KOPT-K1 (cell line): ENCODE data around the gene EYS.
"Not testable (repeated sequence)": the region's sequence is repeated elsewhere in the genome, so short reads cannot be mapped to it uniquely, and the experiment has no call there.

Experiments used
- H3K27ac ChIP-seq: fragments of 200-600 bp; sonication (generic); 2 replicates; pipeline ENCODE4 v1.5.1; 2016; ENCODE audit warnings: antibody characterized with exemption, mild to moderate bottlenecking, low read depth, low read length; ENCODE audit not compliant: poor library complexity, severe bottlenecking
- H3K36me3 ChIP-seq: fragments of 200-600 bp; sonication (generic); 2 replicates; pipeline ENCODE4 v1.5.1; 2017; ENCODE audit warnings: antibody characterized with exemption, mild to moderate bottlenecking, low read length, moderate library complexity; ENCODE audit not compliant: insufficient read depth
- H3K9me3 ChIP-seq: fragments of 200-600 bp; sonication (generic); 2 replicates; pipeline ENCODE4 v1.5.1; 2017; ENCODE audit warnings: antibody characterized with exemption, low read length, mild to moderate bottlenecking; ENCODE audit not compliant: insufficient read depth, poor library complexity, severe bottlenecking

EYS gene

DNA sequence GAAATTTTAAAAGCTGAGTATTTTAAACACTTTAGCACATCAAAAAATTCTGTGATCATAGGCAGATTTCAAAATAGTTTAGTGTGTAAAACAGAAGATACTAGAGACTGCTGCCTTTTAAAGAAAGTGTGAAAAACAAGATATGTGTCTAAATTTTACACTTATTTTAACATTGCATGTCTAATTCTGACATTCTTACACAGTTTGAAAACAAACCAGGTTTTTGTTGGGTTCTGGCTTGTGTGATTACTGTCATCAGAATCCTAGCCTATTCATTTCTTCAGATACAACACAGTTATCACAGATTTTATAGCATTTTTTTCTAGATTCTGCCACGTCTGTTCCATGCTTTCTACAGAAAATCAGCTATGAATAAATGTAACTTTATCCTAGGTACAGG lies 257.1 kb downstream of the EYS start:
- no peaks in the 10 kb centered on the region for H3K36me3 ChIP-seq
- H3K9me3 ChIP-seq = no peaks in the 10 kb centered on the region
- no peak overlapping the region for H3K27ac ChIP-seq

DNA sequence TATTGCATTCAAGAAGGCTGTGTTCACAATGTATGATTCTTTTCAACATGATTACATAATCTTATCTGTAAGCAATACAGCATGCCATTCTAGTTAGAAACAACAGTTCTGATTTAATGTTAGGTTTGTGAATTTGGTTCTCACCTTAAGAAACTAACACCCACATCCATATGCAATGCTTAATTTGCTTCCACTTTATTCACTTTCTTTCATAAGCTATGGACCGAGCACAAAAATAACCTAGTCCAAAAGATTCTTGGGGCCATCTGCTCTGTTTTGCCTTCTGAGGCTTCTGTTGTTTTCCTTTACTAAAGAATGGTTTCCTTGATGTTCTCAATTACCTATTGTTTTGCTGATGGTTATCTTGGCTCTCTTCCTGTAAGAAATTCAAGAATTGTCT lies 258.2 kb downstream of the EYS start:
- no peaks in the 10 kb centered on the region for H3K36me3 ChIP-seq
- no peak overlapping the region for H3K27ac ChIP-seq
- no peaks in the 10 kb centered on the region for H3K9me3 ChIP-seq

DNA sequence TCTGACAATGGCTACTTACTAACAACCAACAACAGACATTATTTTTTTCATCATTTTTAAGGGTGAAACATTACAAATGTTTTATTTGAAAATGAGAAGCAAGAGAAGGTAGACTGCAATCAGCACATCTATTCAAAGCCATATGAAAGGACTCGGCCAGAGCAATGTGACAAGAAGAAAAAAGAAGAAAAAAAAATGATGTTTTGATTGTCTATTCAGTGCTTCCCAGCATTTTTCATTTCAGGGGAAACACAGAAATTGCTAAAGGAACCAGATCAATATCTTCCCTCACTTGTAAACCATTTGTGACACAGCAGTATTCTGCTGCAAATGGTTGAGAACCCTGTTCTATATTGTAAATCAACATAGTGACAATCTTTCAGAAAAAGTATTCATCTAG lies 270.7 kb downstream of the EYS start:
- Histone ChIP-seq H3K27ac (no peak overlapping the region), H3K36me3 (no peaks in the 10 kb centered on the region), H3K9me3 (no peaks in the 10 kb centered on the region)

DNA sequence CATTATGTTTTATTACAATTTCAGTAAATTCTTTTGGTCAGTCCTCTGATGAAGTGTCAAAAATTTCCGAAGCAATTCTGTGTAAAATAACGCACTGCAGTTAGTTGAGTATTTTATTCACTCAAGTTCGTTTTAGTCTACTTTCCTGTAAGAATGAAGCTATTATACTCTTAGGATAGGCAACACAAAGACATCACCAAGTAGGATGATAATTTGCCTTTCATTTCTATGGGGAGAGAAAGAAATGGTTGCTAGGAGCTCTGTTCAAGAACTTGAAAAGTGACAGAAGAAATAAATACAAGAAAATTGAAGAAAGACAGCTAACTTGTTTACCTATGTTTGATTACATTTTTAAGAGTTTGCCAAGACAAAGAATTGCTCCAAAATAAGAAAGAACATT lies 290.4 kb downstream of the EYS start:
- Histone ChIP-seq H3K36me3 (no peaks in the 10 kb centered on the region), H3K27ac (no peak overlapping the region), H3K9me3 (no peaks in the 10 kb centered on the region)

DNA sequence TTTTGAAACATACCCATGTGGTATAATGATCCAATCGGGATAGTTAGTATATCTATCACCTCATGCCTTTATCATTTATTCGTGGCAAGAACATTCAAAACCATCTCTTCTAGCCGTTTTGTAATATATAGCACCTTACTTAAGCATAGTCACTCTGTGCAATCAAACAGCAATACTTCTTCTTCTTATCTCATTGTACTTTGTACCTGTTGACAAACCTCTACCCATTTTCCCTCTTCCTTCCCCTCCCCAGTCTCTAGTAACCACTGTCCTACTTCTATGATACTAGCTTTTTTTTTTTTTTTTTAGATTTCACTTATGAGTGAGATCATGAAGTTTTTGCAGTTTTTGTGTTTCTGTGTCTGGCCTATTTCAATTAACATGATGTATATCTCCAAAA lies 296.7 kb downstream of the EYS start:
- H3K9me3 ChIP-seq = no peaks in the 10 kb centered on the region
- H3K36me3 ChIP-seq = no peaks in the 10 kb centered on the region
- no peak overlapping the region for H3K27ac ChIP-seq

DNA sequence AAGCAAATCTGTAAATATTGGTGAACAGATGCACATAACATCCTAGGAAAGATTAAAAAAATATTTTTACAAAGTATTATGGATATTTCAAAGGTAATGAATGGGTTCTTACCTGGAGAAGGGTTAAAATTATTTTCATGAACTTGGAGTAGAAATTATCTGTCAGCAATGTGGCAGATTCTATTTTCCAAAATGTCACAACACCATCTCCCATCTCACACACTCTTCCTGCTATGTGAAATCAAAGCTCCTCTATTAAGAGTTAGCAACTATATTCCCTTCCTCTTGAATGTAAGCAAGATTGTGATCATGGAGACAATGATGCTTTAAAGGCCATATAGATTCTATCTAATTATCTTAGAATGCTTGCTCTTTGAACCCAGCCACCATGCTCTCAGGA lies 304.5 kb downstream of the EYS start:
- Histone ChIP-seq H3K9me3 (no peaks in the 10 kb centered on the region), H3K27ac (no peak overlapping the region), H3K36me3 (no peaks in the 10 kb centered on the region)

GRCh38 chr6:65399355-65400084 lies 307.5 kb downstream of the EYS start:
- Histone ChIP-seq H3K9me3 (no peaks in the 10 kb centered on the region), H3K27ac (no peak overlapping the region), H3K36me3 (no peaks in the 10 kb centered on the region)

DNA sequence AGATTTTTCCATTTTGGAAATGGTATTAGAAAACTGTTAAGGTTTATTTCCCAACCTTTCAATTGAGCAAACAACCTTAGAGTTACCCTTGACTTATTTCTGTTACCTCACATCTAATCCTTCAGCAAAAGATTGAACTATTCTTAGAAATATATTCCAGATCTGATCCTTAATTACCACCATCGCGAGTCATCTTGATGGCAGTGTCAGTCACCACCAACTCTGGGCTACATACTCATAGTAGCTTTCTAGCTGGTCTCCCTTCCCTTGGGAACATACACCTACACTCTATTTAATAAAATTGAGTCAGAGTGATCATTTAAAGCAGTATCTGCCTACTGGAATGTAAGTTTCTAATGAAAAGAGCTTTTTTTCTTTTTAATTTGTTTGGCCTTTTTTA lies 308.2 kb downstream of the EYS start:
- Histone ChIP-seq H3K36me3 (no peaks in the 10 kb centered on the region), H3K9me3 (no peaks in the 10 kb centered on the region), H3K27ac (no peak overlapping the region)

- Histone ChIP-seq H3K36me3 (no peaks in the 10 kb centered on the region), H3K27ac (no peak overlapping the region), H3K9me3 (no peaks in the 10 kb centered on the region)
These were observed 356.5 kb downstream of the EYS start for GRCh38 chr6:65350530-65350929.

GRCh38 chr6:65302655-65303054 lies 404.4 kb downstream of the EYS start:
- H3K27ac ChIP-seq = not testable (repeated sequence)

DNA sequence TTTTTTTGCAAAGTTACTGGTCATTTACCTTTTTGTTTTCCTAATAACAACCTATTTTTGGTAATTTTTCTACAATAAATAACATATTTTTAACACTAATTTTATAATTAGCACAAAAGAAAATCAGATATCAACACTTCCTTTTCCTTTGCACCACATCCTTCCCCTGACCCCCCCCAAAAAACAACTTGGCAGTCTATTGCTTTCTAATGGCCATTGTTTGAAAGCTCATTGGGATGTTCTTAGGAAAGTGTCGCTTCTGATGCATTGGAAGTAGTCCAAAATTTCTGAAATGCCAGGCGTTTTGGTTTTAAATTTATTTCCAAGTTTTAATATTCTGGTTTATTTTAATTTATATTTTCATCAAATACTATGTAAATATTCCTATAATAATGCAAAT lies 407.8 kb downstream of the EYS start:
- Histone ChIP-seq H3K27ac (no peak overlapping the region), H3K9me3 (no peaks in the 10 kb centered on the region), H3K36me3 (no peaks in the 10 kb centered on the region)

More at GRCh38 chr6:65302655-65303054, 404.4 kb downstream of the EYS start:
- H3K9me3 ChIP-seq, H3K36me3 ChIP-seq: not testable (repeated sequence)

- Histone ChIP-seq H3K9me3 (no peaks in the 10 kb centered on the region), H3K27ac (no peak overlapping the region), H3K36me3 (no peaks in the 10 kb centered on the region)
These were observed 411.2 kb downstream of the EYS start for GRCh38 chr6:65295812-65296211.

DNA sequence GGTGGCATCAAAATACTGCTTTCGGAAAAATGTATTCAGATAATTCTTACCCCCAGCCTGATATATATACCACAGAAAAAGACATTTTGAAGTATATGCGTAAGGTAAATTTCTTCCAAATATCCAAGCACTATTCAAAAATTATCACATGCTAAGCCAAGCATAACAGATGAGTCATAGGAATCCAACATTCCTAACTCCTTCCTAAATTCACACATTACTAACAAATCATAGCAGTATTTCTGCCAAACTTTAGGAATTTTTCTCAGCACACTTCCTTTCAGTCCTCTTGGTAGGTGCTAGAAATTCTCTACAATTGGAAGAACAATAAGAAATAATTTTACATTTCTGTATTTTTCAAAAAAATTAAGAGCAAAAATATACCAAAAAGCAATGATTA lies 417.5 kb downstream of the EYS start:
- Histone ChIP-seq H3K27ac (no peak overlapping the region), H3K36me3 (no peaks in the 10 kb centered on the region), H3K9me3 (no peaks in the 10 kb centered on the region)

GRCh38 chr6:65285275-65285674 lies 421.8 kb downstream of the EYS start:
- Histone ChIP-seq H3K36me3 (no peaks in the 10 kb centered on the region), H3K27ac (no peak overlapping the region), H3K9me3 (no peaks in the 10 kb centered on the region)

- H3K9me3 ChIP-seq = no peaks in the 10 kb centered on the region
- no peaks in the 10 kb centered on the region for H3K36me3 ChIP-seq
- no peak overlapping the region for H3K27ac ChIP-seq
These were observed 427.0 kb downstream of the EYS start for GRCh38 chr6:65280060-65280459.

- H3K27ac ChIP-seq = no peak overlapping the region
- no peaks in the 10 kb centered on the region for H3K36me3 ChIP-seq
- no peaks in the 10 kb centered on the region for H3K9me3 ChIP-seq
These were observed 444.8 kb downstream of the EYS start for GRCh38 chr6:65262241-65262640.
